Measurements from ENCODE around the gene NFAM1.

- TF ChIP-seq CTCF (IDR thresholded peaks at IDR 0.05; ENCODE audit: low read depth, low read length, poor library complexity, severe bottlenecking) (no peak), EZH2phosphoT487 (IDR thresholded peaks at IDR 0.05; ENCODE audit: borderline replicate concordance, low read length) (no peak)
Observed at GRCh38 chr22:42335839-42336378, 96.3 kb downstream of the NFAM1 start.

Measured in DOHH2 (cell line).